RWPE2 (cell line): ENCODE results near the gene MAPKAPK3.

Experiments used
- ATAC-seq: fragments of 200-7000 bp; cut with Tn5 transposase; 3 replicates; pipeline ENCODE4 v1.9.1; 2021; ENCODE audit warnings: low read depth
- DNase-seq: peaks from one replicate; pipeline ENCODE4 v3.0.0-alpha.2; 2020; ENCODE audit warnings: low spot score
- H3K27ac ChIP-seq: fragments of 450-650 bp; 2 replicates; pipeline ENCODE4 v1.5.1; 2017; ENCODE audit warnings: mild to moderate bottlenecking; ENCODE audit not compliant: poor library complexity, severe bottlenecking
- H3K27me3 ChIP-seq: fragments of 250-450 bp; sonication (Bioruptor Pico); 2 replicates; pipeline ENCODE4 v1.5.1; 2021; ENCODE audit warnings: mild to moderate bottlenecking, moderate library complexity; ENCODE audit not compliant: insufficient read depth, poor library complexity, severe bottlenecking
- H3K36me3 ChIP-seq: fragments of 250-450 bp; sonication (Bioruptor Pico); 2 replicates; pipeline ENCODE4 v1.5.1; 2020; ENCODE audit warnings: low read depth, mild to moderate bottlenecking, moderate library complexity
- H3K4me1 ChIP-seq: fragments of 250-450 bp; sonication (Bioruptor Pico); 2 replicates; pipeline ENCODE4 v1.5.1; 2021; ENCODE audit warnings: mild to moderate bottlenecking, moderate library complexity; ENCODE audit not compliant: insufficient read depth, poor library complexity, severe bottlenecking
- H3K4me3 ChIP-seq: fragments of 250-450 bp; sonication (Bioruptor Pico); 2 replicates; pipeline ENCODE4 v1.5.1; 2021; ENCODE audit warnings: mild to moderate bottlenecking, moderate library complexity; ENCODE audit not compliant: severe bottlenecking
- H3K9me3 ChIP-seq: fragments of 250-450 bp; sonication (Bioruptor Pico); 2 replicates; pipeline ENCODE4 v1.5.1; 2021; ENCODE audit warnings: mild to moderate bottlenecking, moderate library complexity; ENCODE audit not compliant: severe bottlenecking
- CTCF ChIP-seq: fragments of 450-650 bp; IDR thresholded peaks from one replicate; pipeline ENCODE4 v1.5.1; 2017; ENCODE audit warnings: mild to moderate bottlenecking, moderate library complexity; ENCODE audit not compliant: poor library complexity, severe bottlenecking

Gene MAPKAPK3

GRCh38 chr3:50620820-50621219 is 3.9 kb downstream of the MAPKAPK3 start:
- no peak for DNase-seq
- Histone ChIP-seq H3K27ac (no peak overlapping the region), H3K4me3 (no peak overlapping the region), H3K27me3 (no peaks in the 10 kb centered on the region), H3K36me3 (peaks cover 20% of the 10 kb centered on the region), H3K9me3 (no peaks in the 10 kb centered on the region), H3K4me1 (peaks cover 20% of the 10 kb centered on the region)
- no peak for TF ChIP-seq CTCF
- ATAC-seq = no peak

GRCh38 chr3:50622881-50623280 is 5.9 kb downstream of the MAPKAPK3 start:
- TF ChIP-seq CTCF = no peak
- ATAC-seq (no peak), DNase-seq (no peak)
- Histone ChIP-seq H3K27ac (peak overlapping the region; percentile 70), H3K27me3 (no peaks in the 10 kb centered on the region), H3K4me3 (no peak overlapping the region), H3K36me3 (peaks cover 20% of the 10 kb centered on the region), H3K4me1 (peaks cover 33% of the 10 kb centered on the region), H3K9me3 (no peaks in the 10 kb centered on the region)

- DNase-seq = no peak
- no peak for ATAC-seq
- Histone ChIP-seq H3K9me3 (no peaks in the 10 kb centered on the region), H3K27me3 (no peaks in the 10 kb centered on the region), H3K27ac (peak overlapping the region; percentile 70), H3K4me1 (peaks cover 36% of the 10 kb centered on the region), H3K4me3 (no peak overlapping the region), H3K36me3 (peaks cover 25% of the 10 kb centered on the region)
- no peak for TF ChIP-seq CTCF
Measured at GRCh38 chr3:50623840-50624474, 7.0 kb downstream of the MAPKAPK3 start.

- peaks cover 36% of the 10 kb centered on the region for H3K4me1 ChIP-seq
- ATAC-seq = peak; percentile 89
- H3K27ac ChIP-seq = peak overlapping the region; percentile 70
- no peaks in the 10 kb centered on the region for H3K27me3 ChIP-seq
- peaks cover 25% of the 10 kb centered on the region for H3K36me3 ChIP-seq
- H3K4me3 ChIP-seq = no peak overlapping the region
- H3K9me3 ChIP-seq = no peaks in the 10 kb centered on the region
- no peak for TF ChIP-seq CTCF
- no peak for DNase-seq
Measured at GRCh38 chr3:50624634-50625033, 7.7 kb downstream of the MAPKAPK3 start.
